ENCODE measurements around the gene IDS. TPM values are rescaled to one million over a fixed set of nuclear protein-coding genes. Genes with fewer than 3 reads are reported as not detected.
A peak's percentile ranks its signal among the peaks of the same experiment; 100 is the strongest.
"Not testable (repeated sequence)": the region's sequence is repeated elsewhere in the genome, so short reads cannot be mapped to it uniquely, and the experiment has no call there.

IDS gene
- total and polyA plus RNA-seq, 11 donors, result 20.7 to 83.9 (median 70.8) TPM

DNA sequence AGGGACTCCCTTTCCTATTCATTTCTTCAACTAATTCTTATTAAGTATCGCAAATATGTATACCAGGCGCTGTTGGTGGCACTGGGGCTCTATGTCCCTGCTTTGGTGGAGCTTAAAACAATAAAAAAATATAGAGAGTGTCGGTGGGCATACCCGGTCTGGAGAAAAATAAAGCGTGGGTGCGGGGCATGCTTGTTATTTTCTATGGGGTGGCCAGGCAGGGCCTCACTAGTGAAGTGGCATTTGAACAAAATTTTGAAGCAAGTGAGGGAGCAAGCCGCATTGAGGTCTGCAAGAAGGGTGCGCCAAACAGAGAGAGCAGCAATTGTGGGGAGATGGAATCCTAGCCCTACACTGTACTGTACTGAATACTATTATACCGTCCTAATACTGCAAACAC, 565 bp upstream of the IDS start:
- DNase-seq, result no peak
- peak overlapping the region in 11 of 12 donors; percentile 64 to 94 (median 88) for H3K27ac ChIP-seq
- H3K9me3 ChIP-seq, result no peaks in the 10 kb centered on the region
- intact Hi-C loops (cut with DNase I), result no loop called here
- peaks cover 0 to 9% (median 0%) of the 10 kb centered on the region in 9 donors for H3K27me3 ChIP-seq
- 81 to 89% (median 87%) methylated on average over 9 of the region's 9 CpGs for WGBS, 4 donors
- no peak for ATAC-seq
- H3K4me1 ChIP-seq, result peaks cover 0 to 22% (median 3%) of the 10 kb centered on the region in 12 donors
- H3K36me3 ChIP-seq, result peaks cover 0 to 20% (median 12%) of the 10 kb centered on the region in 9 donors
- no peak for TF ChIP-seq POLR2A (IDR thresholded peaks at IDR 0.05)
- TF ChIP-seq CTCF (IDR thresholded peaks at IDR 0.05), result no peak
- H3K4me3 ChIP-seq, result peak overlapping the region in 9 of 12 donors; percentile 71 to 98 (median 78)

- no peaks in the 10 kb centered on the region for H3K9me3 ChIP-seq
- intact Hi-C loops (cut with DNase I), result no loop called here
- H3K36me3 ChIP-seq, result peaks cover 0 to 33% (median 19%) of the 10 kb centered on the region in 9 donors
- H3K27ac ChIP-seq, result peak overlapping the region; percentile 61 to 94 (median 88)
- H3K4me3 ChIP-seq, result peak overlapping the region; percentile 27 to 98 (median 76)
- H3K27me3 ChIP-seq, result peaks cover 0 to 6% (median 0%) of the 10 kb centered on the region in 9 donors
- no peak for DNase-seq
- H3K4me1 ChIP-seq, result peaks cover 0 to 22% (median 3%) of the 10 kb centered on the region in 12 donors
- no peak for TF ChIP-seq POLR2A (IDR thresholded peaks at IDR 0.05)
- peak in 4 of 12 donors; percentile 8 to 25 (median 16) for TF ChIP-seq CTCF (IDR thresholded peaks at IDR 0.05)
- 40 to 58% (median 47%) methylated on average over 10 of the region's 10 CpGs for WGBS, 4 donors
- ATAC-seq, result peak in 2 of 4 donors; percentile 4 to 23
Observed at GRCh38 chrX:149504226-149504914, 736 bp downstream of the IDS start.

- peak overlapping the region in 1 of 12 donors; percentile 91 for H3K27ac ChIP-seq
- 34 to 70% (median 56%) methylated on average over 2 to 6 of the region's 10 CpGs; no CpG with 5 or more reads in 1 of the 4 donors for WGBS, 4 donors
- ATAC-seq, result peak in 3 of 4 donors; percentile 45 to 68 (median 63)
- peak overlapping the region in 9 of 12 donors; percentile 22 to 87 (median 74) for H3K4me3 ChIP-seq
- H3K9me3 ChIP-seq; H3K27me3 ChIP-seq; intact Hi-C loops (cut with DNase I): not testable (repeated sequence)
- peak in 2 of 5 donors; percentile 44 to 47 for DNase-seq
- peaks cover 0 to 22% (median 3%) of the 10 kb centered on the region in 12 donors for H3K4me1 ChIP-seq
- peaks cover 0 to 43% (median 23%) of the 10 kb centered on the region in 9 donors for H3K36me3 ChIP-seq
Observed at GRCh38 chrX:149503446-149503845, 1.7 kb downstream of the IDS start.

DNA sequence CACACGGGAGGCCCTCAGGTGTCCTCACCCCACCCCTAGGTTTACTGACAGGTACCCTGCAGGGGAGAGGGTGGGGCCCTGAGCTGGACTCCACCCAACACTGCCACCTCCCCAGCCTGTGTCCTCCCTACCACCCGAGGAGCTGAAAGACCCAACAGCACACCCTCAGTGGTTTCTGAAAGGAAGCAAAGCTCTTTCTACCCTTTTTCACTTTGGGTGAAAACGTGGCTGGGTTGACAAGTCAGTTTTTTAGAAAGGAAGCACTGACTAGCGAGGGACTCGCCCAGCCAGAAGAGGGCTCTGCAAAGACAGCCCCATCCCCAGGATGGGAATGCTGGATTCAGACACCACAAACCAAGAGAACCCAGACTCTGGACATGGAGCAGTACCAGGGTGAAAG, 2.2 kb downstream of the IDS start:
- H3K4me3 ChIP-seq; H3K9me3 ChIP-seq; H3K27ac ChIP-seq; ATAC-seq; DNase-seq; H3K27me3 ChIP-seq; intact Hi-C loops (cut with DNase I): not testable (repeated sequence)
- peaks cover 0 to 48% (median 29%) of the 10 kb centered on the region in 9 donors for H3K36me3 ChIP-seq
- WGBS, 4 donors, result 60 to 84% (median 72%) methylated on average over 1 to 5 of the region's 5 CpGs
- peaks cover 0 to 22% (median 3%) of the 10 kb centered on the region in 12 donors for H3K4me1 ChIP-seq

DNA sequence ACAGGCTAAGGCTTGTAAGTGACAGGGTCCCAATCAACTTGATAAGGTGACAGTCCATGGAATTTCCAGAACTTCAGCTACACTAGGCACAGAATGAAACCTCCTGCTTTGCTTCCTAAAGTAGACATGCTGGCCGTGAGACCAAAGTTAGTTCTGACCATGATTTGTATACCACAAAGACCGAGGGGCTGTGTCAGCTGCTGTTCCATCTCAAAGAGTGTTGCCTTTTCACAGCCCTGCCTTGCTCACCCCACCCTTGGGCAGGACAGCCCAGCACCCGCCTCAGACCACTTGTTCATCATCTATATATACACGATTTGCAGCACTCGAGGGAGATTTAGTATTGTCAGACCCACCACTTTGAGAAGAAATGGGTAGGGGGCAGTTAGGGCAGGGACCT, 5.3 kb downstream of the IDS start:
- Histone ChIP-seq H3K4me1 (peaks cover 0 to 13% (median 0%) of the 10 kb centered on the region in 12 donors), H3K27ac (no peak overlapping the region), H3K36me3 (peaks cover 0 to 79% (median 60%) of the 10 kb centered on the region in 9 donors), H3K4me3 (no peak overlapping the region), H3K27me3 (no peaks in the 10 kb centered on the region), H3K9me3 (no peaks in the 10 kb centered on the region)
- DNase-seq, result no peak
- 57 to 81% (median 71%) methylated on average over 5 of the region's 5 CpGs for WGBS, 4 donors
- ATAC-seq, result no peak
- intact Hi-C loops (cut with DNase I), result no loop called here
- TF ChIP-seq CTCF (IDR thresholded peaks at IDR 0.05) (no peak), POLR2A (IDR thresholded peaks at IDR 0.05) (no peak)

Measured in heart left ventricle (tissue), 16 donors.